Smooth muscle cell (in vitro differentiated cells): ENCODE measurements around the gene NEDD4L. TPM values are rescaled to one million over a fixed set of nuclear protein-coding genes. Genes with fewer than 3 reads are reported as not detected.
A peak's percentile ranks its signal among the peaks of the same experiment; 100 is the strongest.

Source experiments
- DNase-seq: peaks from one replicate; lab custom pipeline; 2025; ENCODE audit not compliant: unreplicated experiment; lab: John Stamatoyannopoulos, UW
- H2AFZ ChIP-seq: fragments of 200-600 bp; sonication (generic); 2 replicates; pipeline ENCODE4 v1.6.0; 2016; ENCODE audit warnings: antibody characterized with exemption, low read depth, mild to moderate bottlenecking
- H3F3A ChIP-seq: fragments of 200-600 bp; sonication (generic); 2 replicates; pipeline ENCODE4 v1.6.0; 2017; ENCODE audit warnings: antibody characterized with exemption, low read depth
- H3K27ac ChIP-seq: fragments of 200-600 bp; sonication (generic); 2 replicates; pipeline ENCODE4 v1.5.1; 2016; ENCODE audit warnings: low read depth, mild to moderate bottlenecking
- H3K27me3 ChIP-seq: fragments of 200-600 bp; sonication (generic); 2 replicates; pipeline ENCODE4 v1.6.1; 2016; ENCODE audit warnings: low read depth, mild to moderate bottlenecking
- H3K36me3 ChIP-seq: fragments of 200-600 bp; sonication (generic); 2 replicates; pipeline ENCODE4 v1.5.1; 2016; ENCODE audit warnings: low read depth
- H3K4me1 ChIP-seq: fragments of 200-600 bp; sonication (generic); 2 replicates; pipeline ENCODE4 v1.5.1; 2016; ENCODE audit warnings: low read depth
- H3K4me2 ChIP-seq: fragments of 200-600 bp; sonication (generic); 2 replicates; pipeline ENCODE4 v1.6.0; 2016; ENCODE audit warnings: mild to moderate bottlenecking
- H3K4me3 ChIP-seq: fragments of 200-600 bp; sonication (generic); 2 replicates; pipeline ENCODE4 v1.5.1; 2016; ENCODE audit warnings: mild to moderate bottlenecking
- H3K79me2 ChIP-seq: fragments of 200-600 bp; sonication (generic); 2 replicates; pipeline ENCODE4 v1.6.0; 2016; ENCODE audit warnings: low read depth, mild to moderate bottlenecking
- H3K9ac ChIP-seq: fragments of 200-600 bp; sonication (generic); 2 replicates; pipeline ENCODE4 v1.6.0; 2016; ENCODE audit warnings: low read depth
- H3K9me3 ChIP-seq: fragments of 200-600 bp; sonication (generic); replicated peaks from 2 replicates; pipeline ENCODE4 v1.5.1; 2016; ENCODE audit warnings: low read depth
- H4K20me1 ChIP-seq: fragments of 200-600 bp; sonication (generic); 2 replicates; pipeline ENCODE4 v1.6.0; 2016; ENCODE audit warnings: low read depth
- CTCF ChIP-seq: fragments of 200-600 bp; sonication (generic); IDR thresholded peaks from 2 replicates; pipeline ENCODE4 v1.5.1; 2017; ENCODE audit warnings: borderline replicate concordance, mild to moderate bottlenecking, antibody characterized with exemption; ENCODE audit not compliant: insufficient read depth, poor library complexity, severe bottlenecking
- WGBS: methylation state at CpG from one replicate; pipeline ENCODE4 v1.1.7; 2016; ENCODE audit warnings: low lambda C conversion rate; 5-methylcytosine and 5-hydroxymethylcytosine counted together
- polyA plus RNA-seq: library from polyadenylated mRNA; unstranded; fragments of >200 nt; fragmentation: Nextera tagmentation; extraction: Ambion mirVana; gene quantifications from 2 replicates; pipeline ENCODE4 v1.2.1, GENCODE V29; 2016
- total RNA-seq: library from RNA; depleted of rRNA; stranded (reverse); fragments of >200 nt; gene quantifications from 2 replicates; pipeline ENCODE4 v1.2.3, GENCODE V29; 2014

Gene NEDD4L
- total and polyA plus RNA-seq, 2 experiments from 2014 or later = 8.7 to 41.3 TPM

DNA sequence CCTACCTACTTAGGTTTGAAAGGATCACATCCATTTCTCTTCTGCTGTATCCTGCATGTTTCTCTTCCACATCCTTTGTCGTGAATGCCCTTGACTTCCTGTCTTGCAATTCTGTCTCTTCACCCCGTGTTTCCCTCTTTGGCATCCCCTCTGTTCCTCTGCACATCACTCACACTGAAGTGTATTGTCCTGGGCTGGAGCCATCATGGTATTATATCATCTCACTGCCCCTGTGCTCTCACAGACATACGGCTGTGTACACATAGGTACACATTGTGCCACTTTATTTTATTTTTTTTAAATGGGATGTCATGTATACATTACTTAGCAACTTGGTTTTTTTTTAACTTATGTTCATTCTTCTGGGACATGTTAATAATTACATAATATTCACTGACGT lies 293.3 kb downstream of the NEDD4L start:
- no peaks in the 10 kb centered on the region for H3K79me2 ChIP-seq
- H3K4me2 ChIP-seq = peak overlapping the region; percentile 26
- peaks cover 5% of the 10 kb centered on the region for H3F3A ChIP-seq
- DNase-seq = no peak
- no peak for TF ChIP-seq CTCF
- no peaks in the 10 kb centered on the region for H4K20me1 ChIP-seq
- no peaks in the 10 kb centered on the region for H3K9me3 ChIP-seq
- H3K27me3 ChIP-seq = no peaks in the 10 kb centered on the region
- no peak overlapping the region for H2AFZ ChIP-seq
- peak overlapping the region; percentile 20 for H3K27ac ChIP-seq
- no peak overlapping the region for H3K4me3 ChIP-seq
- no peaks in the 10 kb centered on the region for H3K36me3 ChIP-seq
- H3K4me1 ChIP-seq = peaks cover 39% of the 10 kb centered on the region
- WGBS = 57% methylated on average over 4 of the region's 4 CpGs
- H3K9ac ChIP-seq = no peak overlapping the region

GRCh38 chr18:58337686-58338085 lies 293.7 kb downstream of the NEDD4L start:
- DNase-seq = no peak
- H2AFZ ChIP-seq = no peak overlapping the region
- no peak overlapping the region for H3K4me3 ChIP-seq
- no peaks in the 10 kb centered on the region for H4K20me1 ChIP-seq
- no peak overlapping the region for H3K9ac ChIP-seq
- no peaks in the 10 kb centered on the region for H3K79me2 ChIP-seq
- no peak for TF ChIP-seq CTCF
- H3K36me3 ChIP-seq = no peaks in the 10 kb centered on the region
- H3F3A ChIP-seq = peaks cover 5% of the 10 kb centered on the region
- peak overlapping the region; percentile 20 for H3K27ac ChIP-seq
- H3K4me2 ChIP-seq = peak overlapping the region; percentile 26
- H3K9me3 ChIP-seq = no peaks in the 10 kb centered on the region
- peaks cover 39% of the 10 kb centered on the region for H3K4me1 ChIP-seq
- no peaks in the 10 kb centered on the region for H3K27me3 ChIP-seq
- WGBS = 19% methylated on average over 5 of the region's 5 CpGs

GRCh38 chr18:58338141-58338540 lies 294.1 kb downstream of the NEDD4L start:
- peaks cover 5% of the 10 kb centered on the region for H3F3A ChIP-seq
- H3K36me3 ChIP-seq = no peaks in the 10 kb centered on the region
- H3K9ac ChIP-seq = no peak overlapping the region
- H3K27me3 ChIP-seq = no peaks in the 10 kb centered on the region
- H3K4me2 ChIP-seq = peak overlapping the region; percentile 26
- H3K4me3 ChIP-seq = no peak overlapping the region
- no peak overlapping the region for H2AFZ ChIP-seq
- WGBS = 49% methylated on average over 3 of the region's 3 CpGs
- H3K9me3 ChIP-seq = no peaks in the 10 kb centered on the region
- peaks cover 39% of the 10 kb centered on the region for H3K4me1 ChIP-seq
- H4K20me1 ChIP-seq = no peaks in the 10 kb centered on the region
- no peak for TF ChIP-seq CTCF
- H3K79me2 ChIP-seq = no peaks in the 10 kb centered on the region
- DNase-seq = no peak
- peak overlapping the region; percentile 20 for H3K27ac ChIP-seq

DNA sequence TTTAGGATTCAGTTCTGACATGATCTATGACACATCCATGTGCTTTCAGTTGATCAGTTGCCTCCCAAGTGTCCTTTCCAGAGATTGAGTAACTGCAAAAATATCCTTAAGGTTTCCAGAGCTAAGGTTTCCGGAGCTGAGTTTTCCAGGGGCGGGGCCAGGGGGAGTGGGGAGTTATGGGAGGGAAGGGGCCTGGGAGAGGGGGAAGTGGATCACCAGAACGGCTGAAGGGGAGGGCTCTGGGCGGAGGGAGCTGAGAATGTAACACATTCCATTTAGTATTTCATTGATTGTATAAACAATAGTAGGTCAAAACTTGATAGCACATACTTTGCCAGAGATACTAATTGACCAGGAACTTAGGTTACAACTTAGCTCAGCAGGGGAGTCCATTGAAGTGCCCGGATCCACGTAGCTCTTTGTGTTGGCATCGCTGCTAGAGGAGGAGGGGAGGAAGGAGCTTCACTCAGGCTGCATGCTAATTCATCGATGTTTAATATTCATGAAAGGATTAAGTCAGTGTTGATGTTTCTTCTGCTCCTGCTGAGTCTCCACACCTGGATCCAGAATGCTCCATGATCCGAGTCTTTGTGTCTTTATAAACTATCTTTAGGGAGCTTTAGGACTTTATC lies 295.1 kb downstream of the NEDD4L start:
- H3K79me2 ChIP-seq = no peaks in the 10 kb centered on the region
- H3F3A ChIP-seq = peaks cover 5% of the 10 kb centered on the region
- H3K9ac ChIP-seq = no peak overlapping the region
- H2AFZ ChIP-seq = no peak overlapping the region
- no peak overlapping the region for H3K4me3 ChIP-seq
- no peak overlapping the region for H3K27ac ChIP-seq
- H3K4me2 ChIP-seq = peak overlapping the region; percentile 26
- peaks cover 44% of the 10 kb centered on the region for H3K4me1 ChIP-seq
- no peaks in the 10 kb centered on the region for H3K27me3 ChIP-seq
- H4K20me1 ChIP-seq = no peaks in the 10 kb centered on the region
- WGBS = 33% methylated on average over 9 of the region's 9 CpGs
- DNase-seq = no peak
- H3K36me3 ChIP-seq = no peaks in the 10 kb centered on the region
- no peaks in the 10 kb centered on the region for H3K9me3 ChIP-seq
- TF ChIP-seq CTCF = no peak
